PFSK-1 (cell line): Measurements from ENCODE around the gene ACAT2.

Experiments used
- POLR2AphosphoS5 ChIP-seq: IDR thresholded peaks from 2 replicates; pipeline ENCODE4 v1.6.1; 2012; ENCODE audit warnings: low read depth, mild to moderate bottlenecking, control low read depth, low read length, moderate library complexity
- TF ChIP-seq, protein P1 (sequence below), 2 experiments: IDR thresholded peaks; 2 replicates each; pipeline versions ENCODE4 v1.6.1 to v1.8.0; 2011 to 2012; ENCODE audit warnings: low read depth in 2 of 2, low read length in 2 of 2, control low read depth in 1 of 2, inconsistent platforms in 1 of 2, mild to moderate bottlenecking in 1 of 2, moderate library complexity in 1 of 2; ENCODE audit not compliant: insufficient read depth in 1 of 2

DNA sequence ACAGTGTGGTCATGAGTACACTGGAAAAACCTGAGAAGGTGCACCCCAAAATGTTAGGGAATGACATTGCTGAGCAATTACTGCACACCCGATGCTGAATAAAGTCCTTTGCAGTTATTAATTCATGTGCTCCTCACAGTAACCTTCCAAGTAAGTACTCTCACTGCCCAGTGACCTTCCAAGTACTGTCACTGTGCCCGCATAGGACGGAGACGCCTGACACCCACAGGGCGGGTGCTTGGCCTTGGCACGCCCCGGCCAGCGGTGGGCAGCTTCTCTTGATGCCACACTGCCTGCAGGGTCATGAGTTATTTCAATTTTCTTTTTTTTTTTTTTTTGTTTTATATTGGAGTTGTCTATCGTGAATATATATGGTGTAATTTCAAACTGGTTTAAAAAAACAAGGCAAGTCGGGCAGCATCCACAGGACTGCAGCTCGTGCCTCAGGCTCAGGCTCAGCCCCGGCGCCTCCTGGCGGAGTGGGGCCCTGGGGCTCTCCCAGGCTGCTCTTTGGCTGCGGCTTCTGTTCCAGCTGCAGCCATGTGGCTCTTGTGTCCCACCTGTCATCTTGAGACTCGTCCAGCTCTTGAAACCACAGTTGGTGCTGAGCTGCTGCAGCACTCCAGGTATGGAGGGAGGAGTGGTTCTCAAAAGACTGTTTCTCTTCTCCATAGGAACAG, 65.3 kb downstream of the ACAT2 start:
- TF ChIP-seq, protein P1, sequence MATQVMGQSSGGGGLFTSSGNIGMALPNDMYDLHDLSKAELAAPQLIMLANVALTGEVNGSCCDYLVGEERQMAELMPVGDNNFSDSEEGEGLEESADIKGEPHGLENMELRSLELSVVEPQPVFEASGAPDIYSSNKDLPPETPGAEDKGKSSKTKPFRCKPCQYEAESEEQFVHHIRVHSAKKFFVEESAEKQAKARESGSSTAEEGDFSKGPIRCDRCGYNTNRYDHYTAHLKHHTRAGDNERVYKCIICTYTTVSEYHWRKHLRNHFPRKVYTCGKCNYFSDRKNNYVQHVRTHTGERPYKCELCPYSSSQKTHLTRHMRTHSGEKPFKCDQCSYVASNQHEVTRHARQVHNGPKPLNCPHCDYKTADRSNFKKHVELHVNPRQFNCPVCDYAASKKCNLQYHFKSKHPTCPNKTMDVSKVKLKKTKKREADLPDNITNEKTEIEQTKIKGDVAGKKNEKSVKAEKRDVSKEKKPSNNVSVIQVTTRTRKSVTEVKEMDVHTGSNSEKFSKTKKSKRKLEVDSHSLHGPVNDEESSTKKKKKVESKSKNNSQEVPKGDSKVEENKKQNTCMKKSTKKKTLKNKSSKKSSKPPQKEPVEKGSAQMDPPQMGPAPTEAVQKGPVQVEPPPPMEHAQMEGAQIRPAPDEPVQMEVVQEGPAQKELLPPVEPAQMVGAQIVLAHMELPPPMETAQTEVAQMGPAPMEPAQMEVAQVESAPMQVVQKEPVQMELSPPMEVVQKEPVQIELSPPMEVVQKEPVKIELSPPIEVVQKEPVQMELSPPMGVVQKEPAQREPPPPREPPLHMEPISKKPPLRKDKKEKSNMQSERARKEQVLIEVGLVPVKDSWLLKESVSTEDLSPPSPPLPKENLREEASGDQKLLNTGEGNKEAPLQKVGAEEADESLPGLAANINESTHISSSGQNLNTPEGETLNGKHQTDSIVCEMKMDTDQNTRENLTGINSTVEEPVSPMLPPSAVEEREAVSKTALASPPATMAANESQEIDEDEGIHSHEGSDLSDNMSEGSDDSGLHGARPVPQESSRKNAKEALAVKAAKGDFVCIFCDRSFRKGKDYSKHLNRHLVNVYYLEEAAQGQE (IDR thresholded peaks at IDR 0.05; ENCODE audit: insufficient read depth in 1 of 2, low read depth in 2 of 2, low read length in 2 of 2): no peak
- no peak for TF ChIP-seq POLR2AphosphoS5
